ENCODE data around the gene ZNF586.

The ZNF586 gene

GRCh38 chr19:57829316-57829715 is 59.8 kb downstream of the ZNF586 start:
- no peak for FAIRE-seq

- no peak for FAIRE-seq
These were observed 60.7 kb downstream of the ZNF586 start, which contains the start of gene ZNF587B for GRCh38 chr19:57830071-57830602. Gene ZNF587B, plus strand, starts transcription at chr19:57830299. Its CDS starts 230 bp downstream, at chr19:57830529.

All from colon (tissue), 2 donors.